K562 (cell line): ENCODE measurements around the gene JPT2. TPM values are rescaled to one million over a fixed set of nuclear protein-coding genes. Genes with fewer than 3 reads are reported as not detected.

Experiments used
- ATAC-seq: fragments of 200-7000 bp; cut with Tn5 transposase; 3 replicates; pipeline ENCODE4 v1.9.1; 2020; ENCODE audit warnings: moderate library complexity
- BruUV-seq: library from RNA; stranded (reverse); fragments of 400-500 nt; replicated peaks from 2 replicates; lab custom pipeline; 2021; lab: Mats Ljungman, UMichigan
- CTCF ChIA-PET: fragments of 300-600 bp; formaldehyde crosslinking; extraction: SDS; loops from one replicate; lab custom pipeline; 2021; ENCODE audit warnings: low intra/inter-chr PET ratio; lab: Yijun Ruan, JAX
- POLR2A ChIA-PET: fragments of 300-600, 350-650 bp; sonication (Branson Sonifier 250); formaldehyde crosslinking; extraction: SDS; loops from one replicate; lab custom pipeline; 2021; ENCODE audit warnings: antibody characterized with exemption, inconsistent platforms; lab: Yijun Ruan, JAX
- DNase-seq, 4 experiments: peaks; one replicate each; pipeline versions ENCODE4 v3.0.0 to v3.0.0-alpha.2; 2011 to 2018; ENCODE audit warnings: low spot score in 3 of 4, mixed read lengths in 3 of 4; ENCODE audit errors: extremely low read depth in 1 of 4
- FAIRE-seq: peaks from 2 replicates; lab custom pipeline; 2011; peaks lifted over from hg19 to GRCh38; lab: Jason Lieb, UNC
- H2AFZ ChIP-seq: 2 replicates; pipeline ENCODE4 v1.6.0; 2011; ENCODE audit warnings: low read depth, low read length, control low read depth, inconsistent platforms
- H3K27ac ChIP-seq: fragments of 200-600 bp; 3 replicates; pipeline ENCODE4 v1.8.0; 2011; ENCODE audit warnings: low read depth, mild to moderate bottlenecking, control low read depth, inconsistent platforms, low read length, moderate library complexity, mixed read lengths; ENCODE audit errors: extremely low read depth
- H3K27me3 ChIP-seq, 2 experiments: fragments of 300-600 bp in 1 of 2; 2 replicates in 1 of 2; 3 replicates in 1 of 2; pipeline versions ENCODE4 v1.6.0 to v1.8.0; 2011; ENCODE audit warnings: inconsistent platforms in 2 of 2, low read length in 2 of 2, mild to moderate bottlenecking in 1 of 2, mixed read lengths in 1 of 2, moderate library complexity in 1 of 2; ENCODE audit not compliant: control insufficient read depth in 2 of 2, insufficient read depth in 2 of 2
- H3K36me3 ChIP-seq: fragments of 300-600 bp; 3 replicates; pipeline ENCODE4 v1.8.0; 2011; ENCODE audit warnings: mild to moderate bottlenecking, low read length, inconsistent platforms; ENCODE audit not compliant: control insufficient read depth, insufficient read depth
- H3K4me1 ChIP-seq, 2 experiments: fragments of 200-600 bp in 1 of 2; replicated peaks in 1 of 2; 2 replicates in 1 of 2; 3 replicates in 1 of 2; pipeline versions ENCODE4 v1.5.1 to v1.8.0; 2011; ENCODE audit warnings: inconsistent platforms in 2 of 2, low read length in 2 of 2, mild to moderate bottlenecking in 1 of 2, mixed read lengths in 1 of 2, moderate library complexity in 1 of 2; ENCODE audit not compliant: control insufficient read depth in 2 of 2, insufficient read depth in 2 of 2
- H3K4me2 ChIP-seq: 2 replicates; pipeline ENCODE4 v1.6.1; 2011; ENCODE audit warnings: low read length, control low read depth, inconsistent platforms, mixed read lengths; ENCODE audit not compliant: insufficient read depth
- H3K4me3 ChIP-seq: fragments of 200-600 bp; sonication (generic), shearing (Covaris generic); 2 replicates; pipeline ENCODE4 v1.5.1; 2016; ENCODE audit warnings: control low read depth, inconsistent platforms
- H3K79me2 ChIP-seq: fragments of 200-600 bp; 3 replicates; pipeline ENCODE4 v1.8.0; 2011; ENCODE audit warnings: low read length, inconsistent platforms; ENCODE audit not compliant: control insufficient read depth, insufficient read depth
- H3K9ac ChIP-seq, 2 experiments: 2 replicates each; pipeline versions ENCODE4 v1.6.0 to v1.6.1; 2011; ENCODE audit warnings: low read depth in 2 of 2, low read length in 2 of 2, control low read depth in 1 of 2, inconsistent platforms in 1 of 2, mild to moderate bottlenecking in 1 of 2, mixed read lengths in 1 of 2; ENCODE audit not compliant: insufficient read depth in 1 of 2
- H3K9me1 ChIP-seq: one replicate; pipeline ENCODE4 v1.6.0; 2011; ENCODE audit warnings: inconsistent platforms, mild to moderate bottlenecking, low read length, moderate library complexity; ENCODE audit not compliant: control insufficient read depth, insufficient read depth
- H3K9me3 ChIP-seq: replicated peaks from 2 replicates; pipeline ENCODE4 v1.5.1; 2011; ENCODE audit warnings: low read depth, low read length, inconsistent platforms; ENCODE audit not compliant: control insufficient read depth, insufficient read depth
- H4K20me1 ChIP-seq: replicated peaks from 2 replicates; pipeline ENCODE4 v1.6.1; 2011; ENCODE audit warnings: low read length, inconsistent platforms, mixed read lengths; ENCODE audit not compliant: control insufficient read depth, insufficient read depth
- POLR2G ChIP-seq: fragments of 200-400 bp; formaldehyde crosslinking; IDR thresholded peaks from 2 replicates; pipeline ENCODE4 v1.6.1; 2017; ENCODE audit warnings: low read depth, mild to moderate bottlenecking, antibody characterized with exemption, low read length, moderate library complexity
- ZNF511 ChIP-seq: sonication (generic); formaldehyde crosslinking; IDR thresholded peaks from 2 replicates; pipeline ENCODE4 v1.8.0; 2022; ENCODE audit warnings: mild to moderate bottlenecking, missing genetic modification reagents
- WGBS: fragments of 100-300 bp; shearing (Covaris generic); methylation state at CpG from one replicate; pipeline ENCODE4 v1.1.6; 2016; ENCODE audit warnings: low coverage, mixed read lengths; ENCODE audit not compliant: insufficient coverage; ENCODE audit errors: missing lambda C conversion rate; 5-methylcytosine and 5-hydroxymethylcytosine counted together
- in situ Hi-C: fragments of 300-500 bp; cut with MboI; formaldehyde crosslinking; loops from 4 replicates; pipeline ENCODE4 v1.15.0; 2018; ENCODE audit warnings: inconsistent platforms, mixed read lengths
- intact Hi-C: fragments of 100-400 bp; cut with micrococcal nuclease; formaldehyde crosslinking; loops from 2 replicates; pipeline ENCODE4 v1.14.2; 2022
- polyA plus RNA-seq, 8 experiments: library from polyadenylated mRNA; depleted of rRNA in 4 of 8; stranded (reverse) in 5 of 8; unstranded in 3 of 8; fragments of >200 nt; fragmentation: Nextera tagmentation in 2 of 8; fragmentation: Illumina TruSeq in 1 of 8; extraction: Ambion mirVana in 2 of 8; extraction: Trizol in 1 of 8; gene quantifications; 2 replicates each; pipeline versions ENCODE4 v1.2.1 to v1.2.3, GENCODE V29; 2011 to 2014; ENCODE audit warnings: inconsistent platforms in 1 of 8, missing spikeins in 1 of 8
- total RNA-seq, 7 experiments: library from RNA; depleted of rRNA in 6 of 7; stranded (reverse); fragments of >200 nt in 6 of 7; fragmentation: Illumina TruSeq in 2 of 7; extraction: Trizol in 2 of 7; gene quantifications; 2 replicates each; pipeline versions ENCODE4 v1.2.1 to v1.2.3, GENCODE V29; 2011 to 2021; ENCODE audit warnings: low replicate concordance in 1 of 7

The JPT2 gene
- total and polyA plus RNA-seq, 9 of the 15 experiments (the other 6 are each of a cell fraction or from before 2014, with no cell fraction given) = 25.5 to 133 (median 106) TPM

GRCh38 chr16:1726661-1727502 lies 48.8 kb downstream of the JPT2 start:
- ATAC-seq = no peak
- Histone ChIP-seq H3K36me3 (peaks cover 47% of the 10 kb centered on the region; the same call in 2 of the 3 replicates), H3K4me3 (no peak overlapping the region), H3K9ac (peak overlapping the region in 1 of 2 experiments; percentile 37; a peak in 1 of 4 replicates), H3K4me2 (no peak overlapping the region), H2AFZ (no peak overlapping the region), H3K27ac (no peak overlapping the region), H3K9me1 (no peaks in the 10 kb centered on the region), H4K20me1 (no peaks in the 10 kb centered on the region; the same call in 1 of the 2 replicates), H3K9me3 (no peaks in the 10 kb centered on the region), H3K4me1 (peaks cover 9 to 18% of the 10 kb centered on the region in 2 experiments; a peak in 3 of 5 replicates), H3K27me3 (no peaks in the 10 kb centered on the region), H3K79me2 (peaks cover 21% of the 10 kb centered on the region)
- DNase-seq = no peak
- WGBS = 95% methylated on average over 29 of the region's 32 CpGs
- FAIRE-seq = no peak
- ChIA-PET POLR2A (interaction anchor here (0.6 kb wide), 1 partner anchor 73 kb away, joined by 3 read pairs; no protein-coding TSS in a partner anchor), CTCF (no interaction called here)
- TF ChIP-seq POLR2G (peak; percentile 37; the same call in 1 of the 2 replicates), ZNF511 (CRISPR knock-in tag) (no peak)
- no TSS peak for BruUV-seq
- in situ Hi-C loops = no loop called here
- intact Hi-C loops = no loop called here
